Type B pancreatic cell (in vitro differentiated cells): ENCODE measurements around the gene SNW1. TPM values are rescaled to one million over a fixed set of nuclear protein-coding genes. Genes with fewer than 3 reads are reported as not detected.
A peak's percentile ranks its signal among the peaks of the same experiment; 100 is the strongest.

ENCODE experiments used
- DNase-seq: peaks from one replicate; pipeline ENCODE4 v3.0.0; 2021; ENCODE audit warnings: mixed read lengths; ENCODE audit not compliant: unreplicated experiment; ENCODE audit errors: extremely low spot score
- H3K27ac Mint-ChIP-seq: 2 replicates; pipeline ENCODE4 v1.8.0; 2021; ENCODE audit warnings: mild to moderate bottlenecking, mixed read lengths
- H3K27me3 Mint-ChIP-seq: 2 replicates; pipeline ENCODE4 v1.8.0; 2021; ENCODE audit warnings: mixed read lengths
- H3K36me3 Mint-ChIP-seq: 2 replicates; pipeline ENCODE4 v1.8.0; 2021; ENCODE audit warnings: mixed read lengths
- H3K4me1 Mint-ChIP-seq: one replicate; pipeline ENCODE4 v1.8.0; 2021; ENCODE audit warnings: mixed read lengths; ENCODE audit not compliant: unreplicated experiment
- H3K4me3 Mint-ChIP-seq: 2 replicates; pipeline ENCODE4 v1.8.0; 2021; ENCODE audit warnings: mild to moderate bottlenecking, mixed read lengths
- H3K9me3 Mint-ChIP-seq: 2 replicates; pipeline ENCODE4 v1.8.0; 2021; ENCODE audit warnings: mixed read lengths
- total RNA-seq: library from RNA; stranded (reverse); gene quantifications from 2 replicates; pipeline ENCODE4 v1.2.1, GENCODE V29; 2021; ENCODE audit warnings: low replicate concordance
- TF ChIP-seq, protein P1 (sequence below): fragments of 200-600 bp; sonication (generic); conservative IDR thresholded peaks from 2 replicates; pipeline ENCODE4 v1.5.0; 2021; ENCODE audit warnings: antibody characterized with exemption, mild to moderate bottlenecking

The SNW1 gene
- total RNA-seq, 1 donor from 2014 or later, result 81.2 TPM

DNA sequence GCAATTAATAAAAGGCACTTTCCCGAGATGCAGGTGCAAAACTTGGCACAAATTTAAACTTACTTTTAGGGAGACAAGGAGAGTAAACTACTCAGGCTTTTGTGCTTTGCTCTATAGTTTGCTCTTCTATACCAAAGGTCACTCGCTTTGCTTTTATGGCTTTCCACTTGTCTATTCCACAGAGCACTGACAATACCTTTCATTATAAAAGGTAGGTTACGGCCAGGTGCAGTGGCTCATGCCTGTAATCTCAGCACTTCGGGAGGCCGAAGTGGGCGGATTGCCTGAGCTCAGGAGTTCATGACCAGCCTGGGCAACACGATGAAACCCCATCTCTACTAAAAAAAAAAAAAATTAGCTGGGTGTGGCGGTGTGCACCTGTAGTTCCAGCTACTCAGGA is 86.0 kb downstream of the SNW1 start:
- Mint-ChIP-seq H3K4me1 (no peaks in the 10 kb centered on the region), H3K4me3 (no peak overlapping the region), H3K36me3 (peaks cover 33% of the 10 kb centered on the region), H3K27ac (no peak overlapping the region), H3K27me3 (no peaks in the 10 kb centered on the region), H3K9me3 (no peaks in the 10 kb centered on the region)
- TF ChIP-seq, protein P1, sequence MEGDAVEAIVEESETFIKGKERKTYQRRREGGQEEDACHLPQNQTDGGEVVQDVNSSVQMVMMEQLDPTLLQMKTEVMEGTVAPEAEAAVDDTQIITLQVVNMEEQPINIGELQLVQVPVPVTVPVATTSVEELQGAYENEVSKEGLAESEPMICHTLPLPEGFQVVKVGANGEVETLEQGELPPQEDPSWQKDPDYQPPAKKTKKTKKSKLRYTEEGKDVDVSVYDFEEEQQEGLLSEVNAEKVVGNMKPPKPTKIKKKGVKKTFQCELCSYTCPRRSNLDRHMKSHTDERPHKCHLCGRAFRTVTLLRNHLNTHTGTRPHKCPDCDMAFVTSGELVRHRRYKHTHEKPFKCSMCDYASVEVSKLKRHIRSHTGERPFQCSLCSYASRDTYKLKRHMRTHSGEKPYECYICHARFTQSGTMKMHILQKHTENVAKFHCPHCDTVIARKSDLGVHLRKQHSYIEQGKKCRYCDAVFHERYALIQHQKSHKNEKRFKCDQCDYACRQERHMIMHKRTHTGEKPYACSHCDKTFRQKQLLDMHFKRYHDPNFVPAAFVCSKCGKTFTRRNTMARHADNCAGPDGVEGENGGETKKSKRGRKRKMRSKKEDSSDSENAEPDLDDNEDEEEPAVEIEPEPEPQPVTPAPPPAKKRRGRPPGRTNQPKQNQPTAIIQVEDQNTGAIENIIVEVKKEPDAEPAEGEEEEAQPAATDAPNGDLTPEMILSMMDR, result no peak
- no peak for DNase-seq

DNA sequence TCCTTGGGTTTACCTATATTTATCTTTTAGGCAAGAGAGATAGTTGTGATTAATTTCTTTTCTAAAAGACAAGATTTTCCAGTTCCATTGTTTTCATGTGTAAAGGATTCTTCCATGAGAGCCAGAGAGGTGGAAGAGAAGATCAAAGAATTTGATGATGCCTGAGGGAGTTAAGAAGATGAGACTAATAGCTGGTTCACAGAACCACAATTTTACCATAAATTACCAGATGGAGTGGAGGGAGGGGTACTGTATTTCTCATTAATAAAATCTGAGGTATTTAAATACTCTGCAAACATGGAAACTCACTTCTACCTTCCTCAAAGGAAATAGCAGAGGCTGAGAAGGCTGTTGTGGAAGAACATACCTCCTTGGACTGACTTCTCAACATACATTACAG is 87.8 kb downstream of the SNW1 start:
- H3K4me1 Mint-ChIP-seq, result no peaks in the 10 kb centered on the region

More for the DNA sequence above, 87.8 kb downstream of the SNW1 start:
- TF ChIP-seq, protein P1, result no peak
- Mint-ChIP-seq H3K27me3 (no peaks in the 10 kb centered on the region), H3K4me3 (peak overlapping the region; percentile 12), H3K36me3 (peaks cover 24% of the 10 kb centered on the region), H3K9me3 (no peaks in the 10 kb centered on the region), H3K27ac (peak overlapping the region; percentile 79)
- no peak for DNase-seq

Other genes with a start within 250 kb of the SNW1 start
- gene SPTLC2, start 144.5 kb downstream of the SNW1 start, total RNA-seq, result 40.9 and 134 TPM in 2 replicates
- gene ALKBH1, start 53.1 kb downstream of the SNW1 start, total RNA-seq, result 14.5 and 19.1 TPM in 2 replicates
- 125 and 128 TPM in 2 replicates for gene SLIRP, start 53.1 kb downstream of the SNW1 start, total RNA-seq
- gene ADCK1, start 39.0 kb upstream of the SNW1 start, total RNA-seq, result 6.9 and 9.2 TPM in 2 replicates